Measurements from ENCODE around the gene SUV39H1.

GRCh38 chrX:48689208-48689920 is 7.2 kb upstream of the SUV39H1 start:
- TF ChIP-seq, protein P1, sequence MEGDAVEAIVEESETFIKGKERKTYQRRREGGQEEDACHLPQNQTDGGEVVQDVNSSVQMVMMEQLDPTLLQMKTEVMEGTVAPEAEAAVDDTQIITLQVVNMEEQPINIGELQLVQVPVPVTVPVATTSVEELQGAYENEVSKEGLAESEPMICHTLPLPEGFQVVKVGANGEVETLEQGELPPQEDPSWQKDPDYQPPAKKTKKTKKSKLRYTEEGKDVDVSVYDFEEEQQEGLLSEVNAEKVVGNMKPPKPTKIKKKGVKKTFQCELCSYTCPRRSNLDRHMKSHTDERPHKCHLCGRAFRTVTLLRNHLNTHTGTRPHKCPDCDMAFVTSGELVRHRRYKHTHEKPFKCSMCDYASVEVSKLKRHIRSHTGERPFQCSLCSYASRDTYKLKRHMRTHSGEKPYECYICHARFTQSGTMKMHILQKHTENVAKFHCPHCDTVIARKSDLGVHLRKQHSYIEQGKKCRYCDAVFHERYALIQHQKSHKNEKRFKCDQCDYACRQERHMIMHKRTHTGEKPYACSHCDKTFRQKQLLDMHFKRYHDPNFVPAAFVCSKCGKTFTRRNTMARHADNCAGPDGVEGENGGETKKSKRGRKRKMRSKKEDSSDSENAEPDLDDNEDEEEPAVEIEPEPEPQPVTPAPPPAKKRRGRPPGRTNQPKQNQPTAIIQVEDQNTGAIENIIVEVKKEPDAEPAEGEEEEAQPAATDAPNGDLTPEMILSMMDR (IDR thresholded peaks at IDR 0.05; ENCODE audit: poor library complexity): no peak
- no peak for TF ChIP-seq EZH2 (IDR thresholded peaks at IDR 0.05; ENCODE audit: borderline replicate concordance)

All from hepatocyte (in vitro differentiated cells).